Measurements from ENCODE around the gene CCDC91.

CCDC91 gene

GRCh38 chr12:28574746-28575592, 384.7 kb downstream of the CCDC91 start:
- no peak for DNase-seq (ENCODE audit: low read depth in 2 of 3, low spot score in 2 of 3)

GRCh38 chr12:28575593-28576205, 385.4 kb downstream of the CCDC91 start:
- no peak for DNase-seq (ENCODE audit: low read depth in 2 of 3, low spot score in 2 of 3)

DNA sequence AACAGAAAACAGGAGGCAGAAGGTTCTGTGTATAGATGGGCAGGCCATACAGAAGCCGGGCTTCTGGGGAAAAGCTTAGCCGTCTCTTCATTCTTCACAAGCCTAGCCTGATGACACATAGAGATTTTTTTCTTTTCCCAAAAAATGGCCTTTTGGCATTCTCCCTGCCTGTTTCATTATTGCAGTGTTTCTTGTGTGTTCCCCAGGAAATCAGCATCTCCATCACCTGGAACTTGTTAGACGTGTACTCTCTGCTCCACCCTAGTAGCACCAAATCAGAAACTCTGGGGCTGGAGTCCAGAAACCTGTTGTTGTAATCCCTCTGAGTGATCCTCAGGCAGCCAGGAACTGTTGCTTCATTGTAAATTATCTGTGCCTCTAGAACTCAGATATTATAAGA, 388.1 kb downstream of the CCDC91 start:
- DNase-seq (ENCODE audit: low read depth in 2 of 3, low spot score in 2 of 3): no peak

DNA sequence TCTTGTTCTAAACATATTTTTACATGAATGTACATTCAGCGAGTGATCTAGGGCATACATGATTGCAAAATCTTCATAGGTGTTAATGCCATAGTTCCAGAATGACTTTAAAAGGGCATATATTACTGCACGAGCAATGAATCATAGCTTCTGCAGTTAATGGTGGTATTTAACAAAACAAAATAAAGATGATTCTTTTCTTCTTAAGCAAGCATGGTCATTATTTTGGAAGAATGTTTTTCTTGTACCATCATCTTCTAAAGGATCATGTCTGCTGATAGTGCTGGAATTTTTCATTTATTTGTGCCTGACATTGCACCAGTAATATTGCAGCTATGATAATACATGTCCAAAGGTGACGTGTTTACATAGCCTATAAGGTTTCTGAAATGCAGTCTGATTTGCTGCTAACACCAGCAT, 388.6 kb downstream of the CCDC91 start:
- no peak for DNase-seq (ENCODE audit: low read depth in 2 of 3, low spot score in 2 of 3)

- no peak for DNase-seq (ENCODE audit: low read depth in 2 of 3, low spot score in 2 of 3)
These were observed 392.6 kb downstream of the CCDC91 start for GRCh38 chr12:28582672-28583376.

DNA sequence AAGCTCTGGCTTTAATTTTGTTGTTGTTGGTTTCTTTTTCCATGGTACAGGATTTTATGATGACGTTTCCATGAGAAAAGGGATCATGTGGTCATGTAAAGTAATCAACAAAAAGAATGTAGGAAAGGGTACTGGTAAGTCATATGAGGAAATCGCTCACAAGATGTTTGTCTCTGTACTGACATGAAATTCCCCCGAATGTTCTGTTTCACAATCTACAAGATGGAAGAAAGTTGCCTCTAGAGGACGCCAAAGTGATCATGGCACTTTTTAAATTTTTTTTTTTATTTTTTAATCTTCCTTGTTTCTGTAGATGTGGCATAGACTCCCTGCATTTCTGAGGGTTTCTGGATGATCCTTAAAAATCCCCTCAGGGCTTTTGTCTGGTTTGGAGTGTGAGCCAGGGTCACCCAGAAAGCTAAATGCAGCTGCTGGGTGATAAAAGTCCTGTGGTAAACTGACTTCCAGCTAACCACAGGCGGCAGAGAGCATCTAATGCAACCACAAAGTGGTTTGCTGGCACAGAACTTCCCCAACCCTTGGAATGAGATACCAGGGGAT, 393.5 kb downstream of the CCDC91 start:
- no peak for DNase-seq (ENCODE audit: low read depth in 2 of 3, low spot score in 2 of 3)

- no peak for DNase-seq (ENCODE audit: low read depth in 2 of 3, low spot score in 2 of 3)
These were observed 394.9 kb downstream of the CCDC91 start for GRCh38 chr12:28585146-28585545.

GRCh38 chr12:28586481-28586880, 396.2 kb downstream of the CCDC91 start:
- no peak for DNase-seq (ENCODE audit: low read depth in 2 of 3, low spot score in 2 of 3)

DNA sequence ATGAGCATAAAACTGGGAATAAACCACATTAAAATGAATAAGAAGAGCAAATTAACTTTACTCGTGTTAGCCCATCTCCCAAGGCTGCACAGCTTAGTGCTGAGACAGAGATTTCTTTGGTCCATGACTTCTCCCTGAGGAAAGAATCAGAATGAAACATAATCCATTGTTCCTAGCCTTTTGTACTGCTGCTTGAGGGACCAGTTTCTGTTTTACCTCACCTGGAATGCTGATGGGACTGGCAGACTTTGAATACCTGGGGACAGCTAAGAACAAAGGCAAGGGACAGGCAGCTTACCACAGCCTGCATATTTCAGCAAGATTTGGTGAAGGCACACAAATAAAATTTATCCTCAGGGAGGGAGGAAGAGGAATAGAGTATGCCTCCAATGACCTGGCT, 401.6 kb downstream of the CCDC91 start:
- DNase-seq (ENCODE audit: low read depth in 2 of 3, low spot score in 2 of 3): no peak
